Spleen (tissue), 7 donors: ENCODE data around the gene MBNL1.

Source experiments
- CTCF ChIP-seq, 11 experiments: fragments of 200-600 bp in 7 of 11; fragments of 450-650 bp in 4 of 11; sonication (generic) in 4 of 11; IDR thresholded peaks in 8 of 11; conservative IDR thresholded peaks in 3 of 11; 1 replicate in 7 of 11; 2 replicates in 4 of 11; pipeline versions ENCODE4 v1.4.0 to v1.8.0; 2016 to 2021; ENCODE audit warnings: antibody characterized with exemption in 11 of 11, inconsistent platforms in 4 of 11, mild to moderate bottlenecking in 1 of 11
- POLR2AphosphoS5 ChIP-seq, 3 donors: sonication (generic); formaldehyde crosslinking; IDR thresholded peaks; one replicate each; pipeline ENCODE4 v1.5.1; 2017; ENCODE audit warnings: antibody characterized with exemption in 3 of 3
- donor health status: DM: no; HTN: no; CAD: no; lungs with moderate emphysema.
- donor health status: DM: no; HTN: no; CAD: no.
- donor health status: DM: no; HTN: no; CAD: no.

GRCh38 chr3:152421162-152421561 is 152.4 kb downstream of the MBNL1 start:
- TF ChIP-seq CTCF (IDR thresholded peaks at IDR 0.05 in 8 of 11, conservative IDR thresholded peaks at IDR 0.05 in 3 of 11) (no peak), POLR2AphosphoS5 (IDR thresholded peaks at IDR 0.05) (peak in 2 of 3 donors; percentile 18 to 31)
